IMR-90 (cell line): ENCODE data around the gene CCDC60.

Experiments used
- CHD1 ChIP-seq: IDR thresholded peaks from 2 replicates; pipeline ENCODE4 v1.6.1; 2012; ENCODE audit warnings: low read depth, low read length, improper control_type of control experiment
- FOS ChIP-seq: fragments of 150-350 bp; IDR thresholded peaks from 2 replicates; pipeline ENCODE4 v1.6.1; 2016; ENCODE audit warnings: low read depth, low read length
- MAZ ChIP-seq: IDR thresholded peaks from 2 replicates; pipeline ENCODE4 v1.6.1; 2012; ENCODE audit warnings: low read depth, mild to moderate bottlenecking, low read length, improper control_type of control experiment, moderate library complexity, borderline replicate concordance
- MXI1 ChIP-seq: IDR thresholded peaks from 2 replicates; pipeline ENCODE4 v1.6.1; 2012; ENCODE audit warnings: low read depth, mild to moderate bottlenecking, low read length, moderate library complexity, borderline replicate concordance
- POLR2A ChIP-seq: IDR thresholded peaks from 2 replicates; pipeline ENCODE4 v1.6.1; 2012; ENCODE audit warnings: mild to moderate bottlenecking, low read depth, low read length
- TF ChIP-seq, protein P1 (sequence below): conservative IDR thresholded peaks from 2 replicates; pipeline ENCODE4 v1.5.1; 2012; ENCODE audit warnings: mild to moderate bottlenecking, low read depth, low read length, improper control_type of control experiment

DNA sequence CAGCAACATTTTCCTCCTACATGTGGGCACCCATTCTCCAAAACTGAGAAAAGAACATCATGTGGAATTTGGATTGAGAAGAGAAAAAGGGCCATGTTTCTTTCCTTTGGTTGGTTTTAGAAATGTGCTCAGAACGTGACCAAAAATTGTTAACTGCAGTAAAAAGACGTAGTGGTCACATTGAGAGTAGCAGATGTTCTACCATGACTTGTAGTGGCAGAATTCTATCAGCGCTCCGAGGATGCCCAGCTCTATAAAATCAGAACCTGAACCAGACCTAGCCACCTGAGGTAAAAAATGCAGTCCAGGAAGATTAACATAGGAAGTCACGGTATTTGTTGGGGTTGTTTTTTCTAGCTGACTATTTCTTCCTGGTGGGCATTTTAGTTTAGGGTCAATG, 157.3 kb downstream of the CCDC60 start:
- no peak for TF ChIP-seq CHD1
- TF ChIP-seq, protein P1, sequence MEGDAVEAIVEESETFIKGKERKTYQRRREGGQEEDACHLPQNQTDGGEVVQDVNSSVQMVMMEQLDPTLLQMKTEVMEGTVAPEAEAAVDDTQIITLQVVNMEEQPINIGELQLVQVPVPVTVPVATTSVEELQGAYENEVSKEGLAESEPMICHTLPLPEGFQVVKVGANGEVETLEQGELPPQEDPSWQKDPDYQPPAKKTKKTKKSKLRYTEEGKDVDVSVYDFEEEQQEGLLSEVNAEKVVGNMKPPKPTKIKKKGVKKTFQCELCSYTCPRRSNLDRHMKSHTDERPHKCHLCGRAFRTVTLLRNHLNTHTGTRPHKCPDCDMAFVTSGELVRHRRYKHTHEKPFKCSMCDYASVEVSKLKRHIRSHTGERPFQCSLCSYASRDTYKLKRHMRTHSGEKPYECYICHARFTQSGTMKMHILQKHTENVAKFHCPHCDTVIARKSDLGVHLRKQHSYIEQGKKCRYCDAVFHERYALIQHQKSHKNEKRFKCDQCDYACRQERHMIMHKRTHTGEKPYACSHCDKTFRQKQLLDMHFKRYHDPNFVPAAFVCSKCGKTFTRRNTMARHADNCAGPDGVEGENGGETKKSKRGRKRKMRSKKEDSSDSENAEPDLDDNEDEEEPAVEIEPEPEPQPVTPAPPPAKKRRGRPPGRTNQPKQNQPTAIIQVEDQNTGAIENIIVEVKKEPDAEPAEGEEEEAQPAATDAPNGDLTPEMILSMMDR, result no peak
- TF ChIP-seq POLR2A, result no peak
- TF ChIP-seq MAZ, result no peak
- TF ChIP-seq MXI1, result no peak
- no peak for TF ChIP-seq FOS
